ENCODE data around the gene ACSS1.

The ACSS1 gene

GRCh38 chr20:25054995-25055629, 2.8 kb downstream of the ACSS1 start:
- no peak for TF ChIP-seq CTCF (IDR thresholded peaks at IDR 0.05; ENCODE audit: low read depth, low read length, missing control alignments)
- no peak for DNase-seq (ENCODE audit: low read depth)
- in situ Hi-C loops (cut with HindIII; ENCODE audit: low sequenced_read_pairs): no loop called here
- no peak overlapping the region for H3K4me3 ChIP-seq (ENCODE audit: low read depth, low read length)

GRCh38 chr20:25054096-25054820, 3.7 kb downstream of the ACSS1 start:
- DNase-seq (ENCODE audit: low read depth): no peak

GRCh38 chr20:25053255-25054031, 4.5 kb downstream of the ACSS1 start:
- no peak for TF ChIP-seq CTCF (IDR thresholded peaks at IDR 0.05; ENCODE audit: low read depth, low read length, missing control alignments)
- H3K4me3 ChIP-seq (ENCODE audit: low read depth, low read length): no peak overlapping the region
- DNase-seq (ENCODE audit: low read depth): no peak
- in situ Hi-C loops (cut with HindIII; ENCODE audit: low sequenced_read_pairs): no loop called here

More at GRCh38 chr20:25054096-25054820, 3.7 kb downstream of the ACSS1 start:
- in situ Hi-C loops (cut with HindIII; ENCODE audit: low sequenced_read_pairs): no loop called here
- TF ChIP-seq CTCF (IDR thresholded peaks at IDR 0.05; ENCODE audit: low read depth, low read length, missing control alignments): no peak
- no peak overlapping the region for H3K4me3 ChIP-seq (ENCODE audit: low read depth, low read length)

- TF ChIP-seq CTCF (IDR thresholded peaks at IDR 0.05; ENCODE audit: low read depth, low read length, missing control alignments): no peak
- H3K4me3 ChIP-seq (ENCODE audit: low read depth, low read length): no peak overlapping the region
- in situ Hi-C loops (cut with HindIII; ENCODE audit: low sequenced_read_pairs): no loop called here
- no peak for DNase-seq (ENCODE audit: low read depth)
Observed at GRCh38 chr20:25052255-25053194, 5.4 kb downstream of the ACSS1 start.

GRCh38 chr20:25051386-25052155, 6.4 kb downstream of the ACSS1 start:
- no peak for DNase-seq (ENCODE audit: low read depth)
- no peak for TF ChIP-seq CTCF (IDR thresholded peaks at IDR 0.05; ENCODE audit: low read depth, low read length, missing control alignments)
- in situ Hi-C loops (cut with HindIII; ENCODE audit: low sequenced_read_pairs): no loop called here
- H3K4me3 ChIP-seq (ENCODE audit: low read depth, low read length): no peak overlapping the region
